ENCODE measurements around the gene WASL. TPM values are rescaled to one million over a fixed set of nuclear protein-coding genes. Genes with fewer than 3 reads are reported as not detected.

The WASL gene
- total and polyA plus RNA-seq, 10 of the 15 experiments (the other 5 are each of a cell fraction or from before 2014, with no cell fraction given): 2.0 to 6.4 (median 3.5) TPM

DNA sequence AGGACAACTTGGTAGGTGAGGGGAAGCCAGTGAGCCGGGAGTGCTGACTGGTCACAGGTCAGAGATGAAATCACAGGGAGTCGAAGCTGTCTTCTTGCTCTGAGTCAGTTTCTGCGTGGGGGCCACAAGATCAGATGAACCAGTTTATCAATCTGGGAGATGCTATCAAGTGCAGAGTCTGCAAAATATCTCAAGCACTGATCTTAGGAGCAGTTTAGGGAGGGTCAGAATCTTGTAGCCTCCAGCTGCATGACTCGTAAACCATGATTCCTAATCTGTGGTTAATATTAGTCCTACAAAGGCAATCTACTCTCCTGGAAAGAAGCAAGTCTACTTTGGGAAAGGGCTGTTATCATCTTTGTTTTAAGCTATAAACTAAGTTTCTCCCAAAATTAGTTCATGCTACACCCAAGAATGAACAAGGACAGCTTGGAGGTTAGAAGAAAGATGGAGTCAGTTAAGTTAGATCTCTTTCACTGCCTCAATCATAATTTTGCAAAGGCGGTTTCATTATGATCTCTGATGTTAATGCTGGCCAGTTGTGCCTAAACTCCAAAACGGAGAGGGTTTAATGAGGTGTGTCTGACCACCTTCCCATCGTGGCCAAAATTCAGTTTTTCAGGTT is 101.6 kb downstream of the WASL start (continued):
- TF ChIP-seq, protein P1, sequence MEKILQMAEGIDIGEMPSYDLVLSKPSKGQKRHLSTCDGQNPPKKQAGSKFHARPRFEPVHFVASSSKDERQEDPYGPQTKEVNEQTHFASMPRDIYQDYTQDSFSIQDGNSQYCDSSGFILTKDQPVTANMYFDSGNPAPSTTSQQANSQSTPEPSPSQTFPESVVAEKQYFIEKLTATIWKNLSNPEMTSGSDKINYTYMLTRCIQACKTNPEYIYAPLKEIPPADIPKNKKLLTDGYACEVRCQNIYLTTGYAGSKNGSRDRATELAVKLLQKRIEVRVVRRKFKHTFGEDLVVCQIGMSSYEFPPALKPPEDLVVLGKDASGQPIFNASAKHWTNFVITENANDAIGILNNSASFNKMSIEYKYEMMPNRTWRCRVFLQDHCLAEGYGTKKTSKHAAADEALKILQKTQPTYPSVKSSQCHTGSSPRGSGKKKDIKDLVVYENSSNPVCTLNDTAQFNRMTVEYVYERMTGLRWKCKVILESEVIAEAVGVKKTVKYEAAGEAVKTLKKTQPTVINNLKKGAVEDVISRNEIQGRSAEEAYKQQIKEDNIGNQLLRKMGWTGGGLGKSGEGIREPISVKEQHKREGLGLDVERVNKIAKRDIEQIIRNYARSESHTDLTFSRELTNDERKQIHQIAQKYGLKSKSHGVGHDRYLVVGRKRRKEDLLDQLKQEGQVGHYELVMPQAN (conservative IDR thresholded peaks at IDR 0.05): no peak

DNA sequence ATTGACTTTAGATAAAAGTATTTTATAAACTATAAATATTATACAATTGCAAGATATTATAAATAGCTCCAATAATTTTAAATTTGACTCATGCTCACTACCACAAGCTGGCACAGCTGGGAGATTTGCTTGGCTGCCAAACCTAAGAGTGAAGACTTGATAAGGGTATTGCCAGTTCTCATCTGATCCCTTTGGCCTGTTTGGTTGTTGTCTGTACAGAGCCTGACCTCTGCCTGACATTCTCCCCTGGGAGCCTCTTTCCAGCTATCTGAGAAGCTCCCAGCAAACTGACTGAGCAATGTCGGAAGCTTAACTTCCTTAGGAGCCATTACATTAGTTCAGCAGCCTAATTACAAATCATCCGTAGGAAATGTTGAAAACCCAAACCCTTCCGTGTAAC is 103.3 kb downstream of the WASL start:
- DNase-seq (ENCODE audit: low read depth, low spot score) (no peak), ATAC-seq (no peak), FAIRE-seq (no peak)
- ChIA-PET RAD21 (ENCODE audit: unreplicated experiment) (interaction anchor here (1.0 kb wide), 1 partner anchor 21 kb away, joined by 4 read pairs; no protein-coding TSS in a partner anchor), POLR2A (no interaction called here), CTCF (interaction anchor here (0.6 to 3.0 kb wide), 4 partner anchors 9 to 220 kb away, joined by 3 to 7 read pairs (median 4); no protein-coding TSS in a partner anchor), SMC1A (ENCODE audit: uncharacterized antibody, unreplicated experiment) (interaction anchor here (0.7 to 1.1 kb wide), 2 partner anchors 11 to 21 kb away, joined by 3 read pairs; no protein-coding TSS in a partner anchor)
- TF ChIP-seq RAD21 (IDR thresholded peaks at IDR 0.05; ENCODE audit: insufficient read depth, low read depth, low read length): no peak
- no peak overlapping the region for H3K27ac ChIP-seq (ENCODE audit: control insufficient read depth, insufficient read depth)
- H3K9me3 ChIP-seq (replicated peaks; ENCODE audit: control insufficient read depth, insufficient read depth, low read length): no peaks in the 10 kb centered on the region
- H3K36me3 ChIP-seq (ENCODE audit: control insufficient read depth in 2 of 2, insufficient read depth in 2 of 2, low read length in 1 of 2): no peaks in the 10 kb centered on the region
- WGBS (ENCODE audit: insufficient coverage, insufficient replicate concordance, low lambda C conversion rate, missing lambda C conversion rate): 44% methylated on average over 3 of the region's 3 CpGs
- H4K20me1 ChIP-seq (ENCODE audit: control insufficient read depth, insufficient read depth): no peaks in the 10 kb centered on the region
- BruUV-seq (replicated peaks): no TSS peak
- no peak overlapping the region for H3K4me3 ChIP-seq
- H3K27me3 ChIP-seq (replicated peaks in 1 of 2; ENCODE audit: control insufficient read depth in 2 of 2, insufficient read depth in 2 of 2, low read length in 1 of 2): peaks cover 0 to 2% of the 10 kb centered on the region in 2 experiments; a peak in 3 of 4 replicates
- H3K79me2 ChIP-seq (ENCODE audit: control insufficient read depth, insufficient read depth, low read length): no peaks in the 10 kb centered on the region
- in situ Hi-C loops (cut with MboI): no loop called here
- intact Hi-C loops (cut with micrococcal nuclease; ENCODE audit: unreplicated experiment): no loop called here
- H3K4me1 ChIP-seq (ENCODE audit: control insufficient read depth, insufficient read depth, low read length): no peaks in the 10 kb centered on the region
- H3K9ac ChIP-seq (ENCODE audit: control insufficient read depth, insufficient read depth, low read length): no peak overlapping the region
- no peak overlapping the region for H3K4me2 ChIP-seq (ENCODE audit: control insufficient read depth, insufficient read depth)
- H2AFZ ChIP-seq (ENCODE audit: control insufficient read depth, low read depth, low read length): no peak overlapping the region
